ENCODE results near the gene IER3. TPM values are rescaled to one million over a fixed set of nuclear protein-coding genes. Genes with fewer than 3 reads are reported as not detected.
A peak's percentile ranks its signal among the peaks of the same experiment; 100 is the strongest.

Gene IER3
- total and polyA plus RNA-seq, 9 of the 15 experiments (the other 6 are each of a cell fraction or from before 2014, with no cell fraction given) = 1.5 to 30.0 (median 11.5) TPM

GRCh38 chr6:30743099-30744053, 971 bp downstream of the IER3 start (continued):
- TF ChIP-seq ARID4B (CRISPR knock-in tag; IDR thresholded peaks at IDR 0.05) (0 out of 2 replicates have a peak, but pooled peaks have one; percentile 1), NEUROD1 (IDR thresholded peaks at IDR 0.05; ENCODE audit: borderline replicate concordance, low read depth, low read length, partially characterized antibody) (no peak), TBP (optimal IDR thresholded peaks at IDR 0.05; ENCODE audit: low read depth, low read length) (no peak), PHF21A (IDR thresholded peaks at IDR 0.05; ENCODE audit: borderline replicate concordance, low read depth) (no peak), BCOR (IDR thresholded peaks at IDR 0.05) (peak; percentile 89; the same call in 1 of the 2 replicates), ZNF174 (CRISPR knock-in tag; IDR thresholded peaks at IDR 0.05) (0 out of 2 replicates have a peak, but pooled peaks have one; percentile 20), ETV1 (tag; conservative IDR thresholded peaks at IDR 0.05; ENCODE audit: low read depth) (0 out of 2 replicates have a peak, but pooled peaks have one; percentile 11), POLR2H (tag; IDR thresholded peaks at IDR 0.05; ENCODE audit: low read depth) (peak; percentile 90; the same call in 1 of the 2 replicates), NCOA1 (IDR thresholded peaks at IDR 0.05; ENCODE audit: low read depth) (0 out of 2 replicates have a peak, but pooled peaks have one; percentile 14), ZNF277 (CRISPR knock-in tag; IDR thresholded peaks at IDR 0.05; ENCODE audit: borderline replicate concordance) (no peak), ZNF347 (CRISPR knock-in tag; IDR thresholded peaks at IDR 0.05; ENCODE audit: low read depth) (no peak)
- TF ChIP-seq, protein P1, sequence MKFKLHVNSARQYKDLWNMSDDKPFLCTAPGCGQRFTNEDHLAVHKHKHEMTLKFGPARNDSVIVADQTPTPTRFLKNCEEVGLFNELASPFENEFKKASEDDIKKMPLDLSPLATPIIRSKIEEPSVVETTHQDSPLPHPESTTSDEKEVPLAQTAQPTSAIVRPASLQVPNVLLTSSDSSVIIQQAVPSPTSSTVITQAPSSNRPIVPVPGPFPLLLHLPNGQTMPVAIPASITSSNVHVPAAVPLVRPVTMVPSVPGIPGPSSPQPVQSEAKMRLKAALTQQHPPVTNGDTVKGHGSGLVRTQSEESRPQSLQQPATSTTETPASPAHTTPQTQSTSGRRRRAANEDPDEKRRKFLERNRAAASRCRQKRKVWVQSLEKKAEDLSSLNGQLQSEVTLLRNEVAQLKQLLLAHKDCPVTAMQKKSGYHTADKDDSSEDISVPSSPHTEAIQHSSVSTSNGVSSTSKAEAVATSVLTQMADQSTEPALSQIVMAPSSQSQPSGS (CRISPR knock-in tag; IDR thresholded peaks at IDR 0.05) = no peak
- TF ChIP-seq, protein P2, sequence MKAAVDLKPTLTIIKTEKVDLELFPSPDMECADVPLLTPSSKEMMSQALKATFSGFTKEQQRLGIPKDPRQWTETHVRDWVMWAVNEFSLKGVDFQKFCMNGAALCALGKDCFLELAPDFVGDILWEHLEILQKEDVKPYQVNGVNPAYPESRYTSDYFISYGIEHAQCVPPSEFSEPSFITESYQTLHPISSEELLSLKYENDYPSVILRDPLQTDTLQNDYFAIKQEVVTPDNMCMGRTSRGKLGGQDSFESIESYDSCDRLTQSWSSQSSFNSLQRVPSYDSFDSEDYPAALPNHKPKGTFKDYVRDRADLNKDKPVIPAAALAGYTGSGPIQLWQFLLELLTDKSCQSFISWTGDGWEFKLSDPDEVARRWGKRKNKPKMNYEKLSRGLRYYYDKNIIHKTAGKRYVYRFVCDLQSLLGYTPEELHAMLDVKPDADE (conservative IDR thresholded peaks at IDR 0.05; ENCODE audit: control insufficient read depth, low read depth, low read length) = 0 out of 2 replicates have a peak, but pooled peaks have one; percentile 27
- TF ChIP-seq, protein P3, sequence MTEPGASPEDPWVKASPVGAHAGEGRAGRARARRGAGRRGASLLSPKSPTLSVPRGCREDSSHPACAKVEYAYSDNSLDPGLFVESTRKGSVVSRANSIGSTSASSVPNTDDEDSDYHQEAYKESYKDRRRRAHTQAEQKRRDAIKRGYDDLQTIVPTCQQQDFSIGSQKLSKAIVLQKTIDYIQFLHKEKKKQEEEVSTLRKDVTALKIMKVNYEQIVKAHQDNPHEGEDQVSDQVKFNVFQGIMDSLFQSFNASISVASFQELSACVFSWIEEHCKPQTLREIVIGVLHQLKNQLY (CRISPR knock-in tag; conservative IDR thresholded peaks at IDR 0.05) = 0 out of 4 replicates have a peak, but pooled peaks of 1 of the 2 experiments have one; percentile 25
